Fibroblast of skin of scalp (primary cell): Measurements from ENCODE around the gene TRIM22.
"Not testable (repeated sequence)": the region's sequence is repeated elsewhere in the genome, so short reads cannot be mapped to it uniquely, and the experiment has no call there.

Source experiments
- DNase-seq: peaks from one replicate; pipeline ENCODE4 v3.0.0-alpha.2; 2013

Gene TRIM22

GRCh38 chr11:5691238-5691963 is 1.8 kb downstream of the TRIM22 start:
- DNase-seq = not testable (repeated sequence)

GRCh38 chr11:5691964-5692361 is 2.4 kb downstream of the TRIM22 start:
- no peak for DNase-seq

- no peak for DNase-seq
Observed at GRCh38 chr11:5694642-5695041, 5.1 kb downstream of the TRIM22 start.

GRCh38 chr11:5695580-5695979 is 6.0 kb downstream of the TRIM22 start:
- DNase-seq = no peak

DNA sequence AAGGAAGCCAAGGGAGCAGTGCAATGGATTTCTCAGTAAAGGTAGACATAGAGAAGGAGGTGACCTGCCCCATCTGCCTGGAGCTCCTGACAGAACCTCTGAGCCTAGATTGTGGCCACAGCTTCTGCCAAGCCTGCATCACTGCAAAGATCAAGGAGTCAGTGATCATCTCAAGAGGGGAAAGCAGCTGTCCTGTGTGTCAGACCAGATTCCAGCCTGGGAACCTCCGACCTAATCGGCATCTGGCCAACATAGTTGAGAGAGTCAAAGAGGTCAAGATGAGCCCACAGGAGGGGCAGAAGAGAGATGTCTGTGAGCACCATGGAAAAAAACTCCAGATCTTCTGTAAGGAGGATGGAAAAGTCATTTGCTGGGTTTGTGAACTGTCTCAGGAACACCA is 6.6 kb downstream of the TRIM22 start:
- DNase-seq = no peak

GRCh38 chr11:5698281-5698680 is 8.7 kb downstream of the TRIM22 start:
- DNase-seq = no peak

DNA sequence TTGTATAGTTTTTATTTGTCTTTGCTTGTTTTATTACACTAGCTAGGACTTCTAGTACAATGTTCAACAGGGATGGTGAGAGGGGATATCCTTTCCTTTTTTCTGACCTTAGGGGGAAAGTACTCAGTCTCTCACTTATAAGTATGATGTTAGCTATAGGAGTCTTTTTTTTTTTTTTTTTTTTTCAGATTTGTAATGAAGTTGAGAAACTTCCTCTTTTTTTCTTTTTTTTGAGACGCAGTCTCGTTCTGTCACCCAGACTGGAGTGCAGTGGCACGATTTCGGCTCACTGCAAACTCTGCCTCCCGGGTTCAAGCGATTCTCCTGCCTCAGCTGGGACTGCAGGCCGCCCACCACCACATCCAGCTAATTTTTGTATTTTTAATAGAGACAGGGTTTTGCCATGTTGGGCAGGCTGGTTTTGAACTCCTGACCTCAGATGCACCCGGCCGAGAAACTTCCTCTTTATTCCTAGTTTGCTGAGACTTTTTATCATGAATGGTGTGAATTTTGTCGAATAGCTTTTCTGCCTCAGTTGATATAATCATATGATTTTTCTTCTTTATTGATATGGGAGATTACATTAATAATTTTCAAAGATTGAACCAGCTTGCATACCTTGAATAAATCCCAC is 10.9 kb downstream of the TRIM22 start:
- DNase-seq = no peak

DNA sequence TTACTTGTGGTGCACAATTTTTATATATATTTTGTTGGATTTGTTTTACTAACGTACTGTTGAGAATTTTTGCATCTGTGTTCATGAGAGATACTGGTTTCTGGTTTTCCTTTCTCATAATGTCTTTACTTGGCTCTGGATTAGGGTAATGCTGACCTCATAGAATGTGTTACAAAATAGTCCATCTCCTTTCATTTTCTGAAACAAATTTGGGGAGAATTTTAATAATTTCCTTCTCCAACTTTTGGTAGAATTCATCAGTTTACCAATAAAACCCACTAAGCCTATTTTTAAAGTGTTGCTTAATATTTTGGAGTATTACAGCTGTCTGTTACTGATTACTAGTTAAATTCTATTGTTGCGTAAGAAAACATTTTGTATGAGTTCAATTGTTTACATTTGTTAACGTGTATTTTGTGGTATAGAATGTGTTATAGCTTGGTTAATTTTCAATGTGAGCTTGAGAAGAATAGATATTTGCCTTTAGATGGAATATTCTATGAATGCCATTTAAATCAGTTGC is 11.5 kb downstream of the TRIM22 start:
- no peak for DNase-seq

DNA sequence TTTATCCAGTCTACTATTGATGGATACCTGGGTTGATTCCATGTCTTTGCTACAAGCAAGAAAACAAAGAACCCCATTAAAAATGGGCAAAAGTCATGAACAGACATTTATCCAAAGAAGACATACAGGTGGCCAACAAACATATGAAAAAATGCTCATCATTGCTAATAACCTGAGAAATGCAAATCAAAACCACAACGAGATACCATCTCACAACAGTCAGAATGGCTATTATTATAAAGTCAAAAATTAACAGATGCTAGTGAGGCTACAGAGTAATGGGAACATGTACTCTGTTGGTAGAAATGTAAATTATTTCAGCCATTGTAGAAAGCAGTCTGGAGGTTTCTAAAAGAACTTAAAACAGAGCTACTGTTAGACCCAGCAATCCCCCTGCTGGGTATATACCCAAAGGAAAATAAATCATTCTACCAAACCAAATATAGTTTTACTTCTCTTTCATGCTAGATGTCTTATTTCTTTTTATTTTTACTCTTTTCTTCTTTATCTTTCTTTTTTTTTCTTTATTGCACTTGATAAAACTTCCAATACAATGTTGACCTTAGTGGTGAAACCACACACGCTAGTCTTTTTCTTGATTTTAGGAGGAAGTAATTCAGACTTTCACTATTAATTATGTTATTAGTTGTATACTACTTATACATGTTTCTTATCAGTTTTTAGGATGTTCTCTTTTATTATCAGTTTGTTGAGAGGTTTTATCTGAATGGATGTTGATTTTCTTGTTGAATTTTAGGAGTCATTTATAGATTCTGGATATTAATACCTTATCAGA is 14.3 kb downstream of the TRIM22 start:
- DNase-seq = no peak

- no peak for DNase-seq
Observed at GRCh38 chr11:5705688-5706087, 16.1 kb downstream of the TRIM22 start.

DNA sequence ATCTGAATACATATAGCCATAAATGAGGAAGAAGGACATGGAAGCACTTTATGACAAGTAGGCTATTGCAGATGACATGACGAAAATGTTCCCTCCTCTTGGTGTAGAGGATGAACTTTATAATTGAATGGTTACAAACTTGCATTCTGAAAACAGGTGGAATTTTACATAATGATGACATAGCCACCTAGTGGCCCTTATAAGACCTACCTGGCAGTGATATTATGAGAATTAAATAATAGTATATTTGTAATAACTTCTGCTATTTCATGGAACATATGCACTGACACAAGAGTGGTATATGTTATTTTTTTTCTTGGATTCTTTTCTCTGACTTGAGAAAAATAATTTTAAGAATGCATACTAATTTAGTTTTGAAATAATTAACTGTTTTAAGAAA is 22.9 kb downstream of the TRIM22 start:
- no peak for DNase-seq

DNA sequence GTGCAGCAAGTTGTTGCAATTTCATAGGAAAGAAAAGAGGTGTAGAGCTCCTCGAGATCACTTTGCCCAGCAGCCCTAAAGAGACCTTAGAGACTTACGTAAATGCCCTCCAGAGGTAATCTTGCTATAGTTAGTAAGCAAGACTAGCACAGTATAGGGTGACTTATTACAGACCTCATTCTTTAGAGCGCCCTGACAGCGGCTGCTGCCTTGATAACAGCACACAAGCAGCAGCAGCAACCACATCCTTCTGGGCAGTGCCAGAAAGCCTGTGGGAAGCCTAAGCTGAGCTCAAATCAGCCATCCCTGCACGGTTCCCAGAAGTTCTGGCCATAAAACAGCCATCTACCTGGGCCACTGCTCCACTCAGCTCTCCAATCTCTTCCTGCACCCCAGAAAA is 24.1 kb downstream of the TRIM22 start:
- DNase-seq = no peak

- DNase-seq = not testable (repeated sequence)
Observed at GRCh38 chr11:5716518-5716917, 26.9 kb downstream of the TRIM22 start.

- DNase-seq = peak; percentile 22
Observed at GRCh38 chr11:5719703-5720495, 30.3 kb downstream of the TRIM22 start.

DNA sequence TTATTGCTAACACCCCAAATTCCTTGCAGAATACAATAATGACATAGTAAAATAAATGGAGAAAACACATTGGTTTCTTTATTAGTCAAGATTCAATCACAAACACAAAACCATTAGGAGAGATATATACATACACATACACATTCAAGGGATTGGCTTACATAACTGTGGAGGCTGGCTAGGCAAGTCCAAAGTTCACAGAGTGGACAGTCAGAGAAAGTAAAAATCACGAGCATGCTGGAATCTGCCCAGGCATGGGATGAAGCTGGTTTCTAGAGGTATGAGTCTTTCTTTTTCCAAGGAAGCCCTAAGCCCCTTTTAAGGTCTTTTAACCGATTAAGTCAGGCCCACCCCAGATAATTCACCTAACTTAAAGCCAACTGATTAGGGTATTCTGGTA is 33.0 kb downstream of the TRIM22 start:
- DNase-seq = no peak

GRCh38 chr11:5726351-5726750 is 36.8 kb downstream of the TRIM22 start:
- DNase-seq = no peak

GRCh38 chr11:5727691-5728090 is 38.1 kb downstream of the TRIM22 start:
- DNase-seq = no peak

- no peak for DNase-seq
Observed at GRCh38 chr11:5736396-5736795, 46.8 kb downstream of the TRIM22 start, which contains the start of gene OR56B1. Gene OR56B1, plus strand, starts transcription at chr11:5736448. Its CDS starts 69 bp downstream, at chr11:5736517.

DNA sequence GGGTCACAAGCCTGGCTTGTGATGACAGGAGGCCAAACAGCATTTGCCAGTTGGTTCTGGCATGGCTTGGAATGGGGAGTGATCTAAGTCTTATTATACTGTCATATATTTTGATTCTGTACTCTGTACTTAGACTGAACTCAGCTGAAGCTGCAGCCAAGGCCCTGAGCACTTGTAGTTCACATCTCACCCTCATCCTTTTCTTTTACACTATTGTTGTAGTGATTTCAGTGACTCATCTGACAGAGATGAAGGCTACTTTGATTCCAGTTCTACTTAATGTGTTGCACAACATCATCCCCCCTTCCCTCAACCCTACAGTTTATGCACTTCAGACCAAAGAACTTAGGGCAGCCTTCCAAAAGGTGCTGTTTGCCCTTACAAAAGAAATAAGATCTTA is 47.5 kb downstream of the TRIM22 start:
- peak; percentile 10 for DNase-seq

DNA sequence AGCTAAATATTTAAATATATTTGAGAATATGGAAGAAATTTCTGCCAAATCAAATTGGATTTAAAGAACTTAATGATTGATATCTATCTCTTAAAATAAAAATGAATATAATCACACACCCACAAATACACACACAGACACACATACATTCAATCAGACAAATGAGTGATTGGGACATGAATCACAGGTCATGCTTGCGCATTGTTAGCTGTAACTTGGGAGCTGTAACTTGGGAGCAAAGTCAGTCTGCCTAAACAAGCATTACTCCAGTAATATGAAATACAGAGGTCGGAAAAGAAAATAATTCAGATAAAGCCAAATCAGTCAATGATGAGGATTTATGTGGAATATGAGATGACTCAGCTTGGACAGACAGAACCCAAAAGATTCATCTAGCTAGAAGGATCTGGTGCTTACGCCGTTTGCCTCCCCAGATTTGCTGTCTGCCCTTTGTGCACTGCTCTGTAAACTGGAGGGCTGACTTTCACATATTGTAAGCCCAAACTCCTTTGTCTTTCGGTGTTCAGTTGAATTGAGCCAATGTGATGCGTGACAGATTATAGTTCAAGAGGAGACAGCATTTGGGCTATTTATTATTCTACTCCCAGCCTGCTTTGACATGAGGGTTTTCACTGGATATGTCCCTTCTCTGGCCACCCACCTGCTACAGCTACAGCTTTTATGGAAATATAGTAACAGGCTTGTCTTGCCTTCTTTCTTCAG is 48.2 kb downstream of the TRIM22 start:
- DNase-seq = no peak

DNA sequence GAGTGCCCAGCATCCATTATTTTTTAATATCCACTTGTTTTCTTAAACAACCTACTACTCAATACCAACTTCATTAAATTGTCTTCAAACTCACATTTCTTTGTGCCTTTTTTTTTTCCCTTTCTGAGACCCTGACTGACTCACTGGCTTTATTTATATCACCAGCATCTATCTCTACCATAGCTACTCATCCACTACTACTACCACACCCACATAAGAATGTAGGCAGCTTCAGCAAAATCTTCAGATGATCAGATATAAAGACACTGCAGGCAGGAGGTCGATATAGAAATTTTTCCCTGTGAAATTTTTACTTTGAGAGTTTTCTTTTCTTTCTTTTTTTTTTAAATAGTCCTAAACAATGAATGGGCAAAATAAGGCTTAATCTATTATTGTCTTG is 48.8 kb downstream of the TRIM22 start:
- DNase-seq = no peak

DNA sequence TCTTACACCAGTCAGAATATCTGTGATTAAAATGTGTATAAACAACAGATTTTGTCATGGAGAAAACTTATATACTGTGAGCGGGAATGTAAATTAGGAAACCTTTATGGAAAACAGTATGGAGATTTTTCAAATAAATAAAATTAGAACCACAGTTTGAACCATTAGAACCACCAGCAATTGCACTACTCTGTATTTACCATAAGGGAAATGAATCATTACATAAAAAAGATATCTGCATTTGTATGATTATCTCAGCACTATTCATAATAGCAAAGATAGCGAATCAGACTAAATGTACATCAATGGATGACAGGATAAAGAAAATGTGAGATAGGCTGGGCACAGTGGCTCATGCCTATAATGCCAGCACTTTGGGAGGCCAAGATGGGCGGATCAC is 57.0 kb downstream of the TRIM22 start:
- DNase-seq = no peak
